ENCODE results near the gene SLC2A2.

GRCh38 chr3:171007316-171007715, 19.2 kb downstream of the SLC2A2 start:
- TF ChIP-seq, protein P1, sequence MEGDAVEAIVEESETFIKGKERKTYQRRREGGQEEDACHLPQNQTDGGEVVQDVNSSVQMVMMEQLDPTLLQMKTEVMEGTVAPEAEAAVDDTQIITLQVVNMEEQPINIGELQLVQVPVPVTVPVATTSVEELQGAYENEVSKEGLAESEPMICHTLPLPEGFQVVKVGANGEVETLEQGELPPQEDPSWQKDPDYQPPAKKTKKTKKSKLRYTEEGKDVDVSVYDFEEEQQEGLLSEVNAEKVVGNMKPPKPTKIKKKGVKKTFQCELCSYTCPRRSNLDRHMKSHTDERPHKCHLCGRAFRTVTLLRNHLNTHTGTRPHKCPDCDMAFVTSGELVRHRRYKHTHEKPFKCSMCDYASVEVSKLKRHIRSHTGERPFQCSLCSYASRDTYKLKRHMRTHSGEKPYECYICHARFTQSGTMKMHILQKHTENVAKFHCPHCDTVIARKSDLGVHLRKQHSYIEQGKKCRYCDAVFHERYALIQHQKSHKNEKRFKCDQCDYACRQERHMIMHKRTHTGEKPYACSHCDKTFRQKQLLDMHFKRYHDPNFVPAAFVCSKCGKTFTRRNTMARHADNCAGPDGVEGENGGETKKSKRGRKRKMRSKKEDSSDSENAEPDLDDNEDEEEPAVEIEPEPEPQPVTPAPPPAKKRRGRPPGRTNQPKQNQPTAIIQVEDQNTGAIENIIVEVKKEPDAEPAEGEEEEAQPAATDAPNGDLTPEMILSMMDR (IDR thresholded peaks at IDR 0.05): no peak
- TF ChIP-seq POLR2A (IDR thresholded peaks at IDR 0.05) (no peak), EP300 (IDR thresholded peaks at IDR 0.05) (no peak)

Data from ovary (tissue), 3 donors.